ENCODE measurements around the gene MOSPD3. TPM values are rescaled to one million over a fixed set of nuclear protein-coding genes. Genes with fewer than 3 reads are reported as not detected.

The MOSPD3 gene
- polyA plus RNA-seq, 1 of the 3 experiments (the other 2 are of a cell fraction) = 61.7 TPM

GRCh38 chr7:100604976-100605911 lies 7.1 kb upstream of the MOSPD3 start:
- H3K79me2 ChIP-seq (ENCODE audit: insufficient read depth) = peaks cover 18% of the 10 kb centered on the region
- H3K4me3 ChIP-seq (ENCODE audit: low read depth in 2 of 2, low read length in 1 of 2) = peak overlapping the region; percentile 62 to 67
- no peaks in the 10 kb centered on the region for H3K9me3 ChIP-seq
- no peaks in the 10 kb centered on the region for H4K20me1 ChIP-seq (ENCODE audit: insufficient read depth)
- no peaks in the 10 kb centered on the region for H3K27me3 ChIP-seq (ENCODE audit: insufficient read depth)
- peaks cover 10 to 20% of the 10 kb centered on the region in 2 experiments; a peak in 3 of 4 replicates for H3K4me1 ChIP-seq (ENCODE audit: control insufficient read depth in 1 of 2, insufficient read depth in 2 of 2, low read depth in 1 of 2, low read length in 1 of 2)
- peak overlapping the region; percentile 37 to 77; a peak in 3 of 4 replicates for H3K27ac ChIP-seq (ENCODE audit: low read depth in 2 of 2, low read length in 1 of 2)
- H2AFZ ChIP-seq (ENCODE audit: low read depth) = no peak overlapping the region; the same call in 1 of the 2 replicates
- no peaks in the 10 kb centered on the region for H3K9me2 ChIP-seq
- ChIA-PET CTCF (interaction anchor here (0.6 to 5.4 kb wide), 14 partner anchors 10 to 140 kb away, joined by 3 to 62 read pairs (median 4); partner anchors contain the start of genes ACTL6B, FBXO24 and LRCH4), POLR2A (interaction anchor here (1.5 to 3.7 kb wide), 3 partner anchors 16 to 68 kb away, joined by 4 to 16 read pairs (median 5); partner anchors contain the start of genes ACTL6B and GNB2)
- peak overlapping the region; percentile 97 for H3K4me2 ChIP-seq
- DNase-seq = no peak
- H3K9ac ChIP-seq = 0 out of 2 replicates have a peak overlapping the region, but pooled peaks have one; percentile 39
- 78% methylated on average over 66 of the region's 68 CpGs for WGBS (ENCODE audit: low lambda C conversion rate)
- peaks cover 27 to 32% of the 10 kb centered on the region in 2 experiments for H3K36me3 ChIP-seq (replicated peaks in 1 of 2; ENCODE audit: control insufficient read depth in 1 of 2, insufficient read depth in 2 of 2, low read length in 1 of 2)
- H3F3A ChIP-seq (replicated peaks; ENCODE audit: insufficient read depth) = peaks cover 49% of the 10 kb centered on the region
- TF ChIP-seq EP300 (IDR thresholded peaks at IDR 0.05; ENCODE audit: borderline replicate concordance in 1 of 2, low read depth in 1 of 2, low read length in 1 of 2) = no peak
- no peak for TF ChIP-seq MAX (IDR thresholded peaks at IDR 0.05; ENCODE audit: low read depth)
- no peak for TF ChIP-seq SMC3 (IDR thresholded peaks at IDR 0.05; ENCODE audit: low read depth, low read length)
- no peak for TF ChIP-seq ELF1 (IDR thresholded peaks at IDR 0.05)

- ChIA-PET POLR2A (interaction anchor here (0.5 to 1.5 kb wide), 2 partner anchors 50 to 163 kb away, joined by 3 to 4 read pairs; partner anchors contain the start of gene ACTL6B), CTCF (interaction anchor here (0.6 to 5.4 kb wide), 9 partner anchors 20 to 478 kb away, joined by 3 to 62 read pairs (median 4); partner anchors contain the start of genes FBXO24 and LRCH4)
- WGBS (ENCODE audit: low lambda C conversion rate) = 94% methylated on average over 12 of the region's 12 CpGs
- H3K4me1 ChIP-seq (ENCODE audit: control insufficient read depth in 1 of 2, insufficient read depth in 2 of 2, low read depth in 1 of 2, low read length in 1 of 2) = peaks cover 10 to 11% of the 10 kb centered on the region in 2 experiments; a peak in 3 of 4 replicates
- H3K79me2 ChIP-seq (ENCODE audit: insufficient read depth) = peaks cover 18% of the 10 kb centered on the region
- H3K9me2 ChIP-seq = no peaks in the 10 kb centered on the region
- TF ChIP-seq RXRA (IDR thresholded peaks at IDR 0.05; ENCODE audit: borderline replicate concordance, low read depth) = no peak
- no peak for TF ChIP-seq RCOR1 (IDR thresholded peaks at IDR 0.05; ENCODE audit: low read length)
- no peak for TF ChIP-seq FOXM1 (IDR thresholded peaks at IDR 0.05; ENCODE audit: low read depth)
- no peak for TF ChIP-seq GATA2 (CRISPR knock-in tag; IDR thresholded peaks at IDR 0.05)
- no peak for TF ChIP-seq SIN3A (IDR thresholded peaks at IDR 0.05; ENCODE audit: borderline replicate concordance, low read depth, low read length)
- no peak for TF ChIP-seq NFIC (IDR thresholded peaks at IDR 0.05; ENCODE audit: borderline replicate concordance)
- no peak for TF ChIP-seq CHD2 (IDR thresholded peaks at IDR 0.05; ENCODE audit: low read length, partially characterized antibody)
- TF ChIP-seq CTCF (IDR thresholded peaks at IDR 0.05) = no peak
- TF ChIP-seq EZH2phosphoT487 (IDR thresholded peaks at IDR 0.05; ENCODE audit: borderline replicate concordance, low read depth) = no peak
- no peak for TF ChIP-seq JUND (IDR thresholded peaks at IDR 0.05)
- no peak for TF ChIP-seq NRF1 (IDR thresholded peaks at IDR 0.05; ENCODE audit: low read depth, low read length)
- TF ChIP-seq PBX3 (IDR thresholded peaks at IDR 0.05) = no peak
- no peak for TF ChIP-seq TAF1 (IDR thresholded peaks at IDR 0.05; ENCODE audit: borderline replicate concordance, low read depth, low read length)
- TF ChIP-seq SMC3 (IDR thresholded peaks at IDR 0.05; ENCODE audit: low read depth, low read length) = no peak
- TF ChIP-seq ELF1 (IDR thresholded peaks at IDR 0.05) = no peak
- TF ChIP-seq RFX5 (IDR thresholded peaks at IDR 0.05; ENCODE audit: low read length) = no peak
- TF ChIP-seq FOSL2 (IDR thresholded peaks at IDR 0.05; ENCODE audit: borderline replicate concordance, low read depth) = no peak
- TF ChIP-seq RAD21 (IDR thresholded peaks at IDR 0.05; ENCODE audit: low read length) = no peak
- no peaks in the 10 kb centered on the region for H3K9me3 ChIP-seq
- H3K27ac ChIP-seq (ENCODE audit: low read depth in 2 of 2, low read length in 1 of 2) = no peak overlapping the region
- H3K9ac ChIP-seq = no peak overlapping the region
- H3K36me3 ChIP-seq (replicated peaks in 1 of 2; ENCODE audit: control insufficient read depth in 1 of 2, insufficient read depth in 2 of 2, low read length in 1 of 2) = peaks cover 27 to 32% of the 10 kb centered on the region in 2 experiments
- DNase-seq = no peak
- no peaks in the 10 kb centered on the region for H4K20me1 ChIP-seq (ENCODE audit: insufficient read depth)
- H3K4me2 ChIP-seq = no peak overlapping the region
- no peak overlapping the region for H3K4me3 ChIP-seq (ENCODE audit: low read depth in 2 of 2, low read length in 1 of 2)
- peaks cover 60% of the 10 kb centered on the region for H3F3A ChIP-seq (replicated peaks; ENCODE audit: insufficient read depth)
- no peak overlapping the region for H2AFZ ChIP-seq (ENCODE audit: low read depth)
- H3K27me3 ChIP-seq (ENCODE audit: insufficient read depth) = no peaks in the 10 kb centered on the region
Observed at GRCh38 chr7:100606313-100606712, 6.0 kb upstream of the MOSPD3 start.

Data from SK-N-SH (cell line).